Progenitor cell of endocrine pancreas (in vitro differentiated cells): Measurements from ENCODE around the gene ABHD10. TPM values are rescaled to one million over a fixed set of nuclear protein-coding genes. Genes with fewer than 3 reads are reported as not detected.

Experiments
- DNase-seq: peaks from one replicate; pipeline ENCODE4 v3.0.0; 2021; ENCODE audit warnings: low spot score; ENCODE audit not compliant: unreplicated experiment
- H3K27ac Mint-ChIP-seq: 2 replicates; pipeline ENCODE4 v1.8.0; 2021; ENCODE audit warnings: mild to moderate bottlenecking, moderate library complexity, mixed read lengths
- H3K27me3 Mint-ChIP-seq: 2 replicates; pipeline ENCODE4 v1.8.0; 2021; ENCODE audit warnings: mixed read lengths
- H3K36me3 Mint-ChIP-seq: 2 replicates; pipeline ENCODE4 v1.8.0; 2022; ENCODE audit warnings: mixed read lengths; ENCODE audit not compliant: insufficient read depth
- H3K4me1 Mint-ChIP-seq: 2 replicates; pipeline ENCODE4 v1.8.0; 2021; ENCODE audit warnings: low read depth, mixed read lengths
- H3K4me3 Mint-ChIP-seq: 2 replicates; pipeline ENCODE4 v1.8.0; 2021; ENCODE audit warnings: low read depth, mild to moderate bottlenecking, moderate library complexity, mixed read lengths
- H3K9me3 Mint-ChIP-seq: 2 replicates; pipeline ENCODE4 v1.8.0; 2021; ENCODE audit warnings: low read depth, mixed read lengths
- CTCF ChIP-seq: fragments of 200-600 bp; sonication (generic); IDR thresholded peaks from one replicate; pipeline ENCODE4 v1.5.0; 2021; ENCODE audit warnings: antibody characterized with exemption, mild to moderate bottlenecking; ENCODE audit not compliant: unreplicated experiment
- total RNA-seq: library from RNA; stranded (reverse); gene quantifications from 2 replicates; pipeline ENCODE4 v1.2.1, GENCODE V29; 2021

ABHD10 gene
- total RNA-seq, 1 donor from 2014 or later = 31.9 TPM

GRCh38 chr3:111970376-111970775 is 8.4 kb upstream of the ABHD10 start:
- Mint-ChIP-seq H3K4me3 (no peak overlapping the region), H3K36me3 (peaks cover 7% of the 10 kb centered on the region)

GRCh38 chr3:111971533-111972130 is 7.2 kb upstream of the ABHD10 start:
- Mint-ChIP-seq H3K4me1 (peaks cover 4% of the 10 kb centered on the region), H3K27me3 (no peaks in the 10 kb centered on the region), H3K4me3 (no peak overlapping the region), H3K27ac (no peak overlapping the region), H3K36me3 (peaks cover 7% of the 10 kb centered on the region), H3K9me3 (no peaks in the 10 kb centered on the region)
- DNase-seq = no peak
- TF ChIP-seq CTCF = no peak

More at GRCh38 chr3:111970376-111970775, 8.4 kb upstream of the ABHD10 start:
- H3K4me1 Mint-ChIP-seq = peaks cover 4% of the 10 kb centered on the region
- TF ChIP-seq CTCF = no peak
- no peaks in the 10 kb centered on the region for H3K27me3 Mint-ChIP-seq
- no peaks in the 10 kb centered on the region for H3K9me3 Mint-ChIP-seq
- DNase-seq = no peak
- H3K27ac Mint-ChIP-seq = no peak overlapping the region

- no peak for DNase-seq
- no peaks in the 10 kb centered on the region for H3K27me3 Mint-ChIP-seq
- no peaks in the 10 kb centered on the region for H3K9me3 Mint-ChIP-seq
- TF ChIP-seq CTCF = no peak
- H3K27ac Mint-ChIP-seq = no peak overlapping the region
- H3K4me3 Mint-ChIP-seq = no peak overlapping the region
- H3K36me3 Mint-ChIP-seq = peaks cover 4% of the 10 kb centered on the region
- H3K4me1 Mint-ChIP-seq = no peaks in the 10 kb centered on the region
Observed at GRCh38 chr3:111972891-111973290, 5.9 kb upstream of the ABHD10 start.

GRCh38 chr3:111975131-111975530 is 3.7 kb upstream of the ABHD10 start:
- peaks cover 7% of the 10 kb centered on the region for H3K4me1 Mint-ChIP-seq
- H3K27ac Mint-ChIP-seq = no peak overlapping the region
- no peaks in the 10 kb centered on the region for H3K9me3 Mint-ChIP-seq
- H3K27me3 Mint-ChIP-seq = no peaks in the 10 kb centered on the region
- H3K36me3 Mint-ChIP-seq = peaks cover 4% of the 10 kb centered on the region
- no peak for DNase-seq
- no peak overlapping the region for H3K4me3 Mint-ChIP-seq
- no peak for TF ChIP-seq CTCF

- Mint-ChIP-seq H3K4me3 (no peak overlapping the region), H3K27ac (no peak overlapping the region), H3K4me1 (peaks cover 17% of the 10 kb centered on the region), H3K36me3 (peaks cover 4% of the 10 kb centered on the region), H3K27me3 (no peaks in the 10 kb centered on the region), H3K9me3 (no peaks in the 10 kb centered on the region)
- no peak for TF ChIP-seq CTCF
- DNase-seq = no peak
Observed at GRCh38 chr3:111976254-111976653, 2.6 kb upstream of the ABHD10 start.
